Measurements from ENCODE around the gene TRIM39. TPM values are rescaled to one million over a fixed set of nuclear protein-coding genes. Genes with fewer than 3 reads are reported as not detected.
A peak's percentile ranks its signal among the peaks of the same experiment; 100 is the strongest.
"Not testable (repeated sequence)": the region's sequence is repeated elsewhere in the genome, so short reads cannot be mapped to it uniquely, and the experiment has no call there.

Gene TRIM39
- 21.6 and 22.0 TPM in 2 replicates for total RNA-seq

GRCh38 chr6:30326526-30327231 lies at the start of gene TRIM39:
TSS of gene TRIM39 (plus strand) at chr6:30326927. CDS start at chr6:30329318, 2,391 bp downstream.
- no peak for TF ChIP-seq CTCF (IDR thresholded peaks at IDR 0.05)
- Mint-ChIP-seq H3K36me3 (ENCODE audit: low read depth) (peaks cover 54% of the 10 kb centered on the region), H3K9me3 (no peaks in the 10 kb centered on the region), H3K4me1 (peaks cover 57% of the 10 kb centered on the region), H3K4me3 (peak within 1 kb of the TSS; percentile 96), H3K27me3 (no peaks in the 10 kb centered on the region), H3K27ac (peak within 1 kb of the TSS; percentile 99)
- ChIA-PET CTCF (interaction anchor here (0.8 to 1.4 kb wide), 4 partner anchors 19 to 196 kb away, joined by 3 to 6 read pairs (median 4); no protein-coding TSS in a partner anchor), POLR2A (interaction anchor here (0.5 to 3.0 kb wide), 21 partner anchors 9 to 677 kb away, joined by 3 to 27 read pairs (median 4); partner anchors contain the start of genes MDC1, PPP1R11, RPP21 and TRIM26)
- intact Hi-C loops (cut with micrococcal nuclease), result loop anchor here (1.0 to 5.0 kb wide), 5 partner anchors 19 to 1429 kb away; partner anchors contain the start of genes PPP1R11 and RPP21
- peak; percentile 90 for DNase-seq
- ATAC-seq (ENCODE audit: low read depth), result peak; percentile 68

- peaks cover 51% of the 10 kb centered on the region for H3K9me3 Mint-ChIP-seq
- H3K27ac Mint-ChIP-seq; POLR2A ChIA-PET; H3K4me3 Mint-ChIP-seq; ATAC-seq (ENCODE audit: low read depth); CTCF ChIA-PET; H3K4me1 Mint-ChIP-seq; H3K27me3 Mint-ChIP-seq; intact Hi-C loops (cut with micrococcal nuclease); DNase-seq: not testable (repeated sequence)
- H3K36me3 Mint-ChIP-seq (ENCODE audit: low read depth), result peaks cover 34% of the 10 kb centered on the region
These were observed 45.7 kb upstream of the TRIM39 start for GRCh38 chr6:30280988-30281387.

- intact Hi-C loops (cut with micrococcal nuclease), result no loop called here
- DNase-seq, result no peak
- no peak for ATAC-seq (ENCODE audit: low read depth)
- Mint-ChIP-seq H3K9me3 (peaks cover 60% of the 10 kb centered on the region), H3K4me1 (no peaks in the 10 kb centered on the region), H3K36me3 (ENCODE audit: low read depth) (peaks cover 41% of the 10 kb centered on the region), H3K4me3 (no peak overlapping the region), H3K27ac (no peak overlapping the region), H3K27me3 (no peaks in the 10 kb centered on the region)
- POLR2A ChIA-PET, result no interaction called here
- no peak for TF ChIP-seq CTCF (IDR thresholded peaks at IDR 0.05)
- CTCF ChIA-PET, result no interaction called here
These were observed 44.2 kb upstream of the TRIM39 start for GRCh38 chr6:30282522-30282921.

GRCh38 chr6:30283761-30284160 lies 43.0 kb upstream of the TRIM39 start:
- no peak overlapping the region for H3K4me3 Mint-ChIP-seq
- H3K27me3 Mint-ChIP-seq, result no peaks in the 10 kb centered on the region
- POLR2A ChIA-PET, result no interaction called here
- DNase-seq (no peak), ATAC-seq (ENCODE audit: low read depth) (no peak)
- no peaks in the 10 kb centered on the region for H3K4me1 Mint-ChIP-seq
- H3K36me3 Mint-ChIP-seq (ENCODE audit: low read depth), result peaks cover 53% of the 10 kb centered on the region
- no peak overlapping the region for H3K27ac Mint-ChIP-seq
- TF ChIP-seq CTCF (IDR thresholded peaks at IDR 0.05), result no peak
- CTCF ChIA-PET, result interaction anchor here (1.6 kb wide), 1 partner anchor 65 kb away, joined by 3 read pairs; no protein-coding TSS in a partner anchor
- peaks cover 64% of the 10 kb centered on the region for H3K9me3 Mint-ChIP-seq
- intact Hi-C loops (cut with micrococcal nuclease), result no loop called here

GRCh38 chr6:30287139-30287538 lies 39.6 kb upstream of the TRIM39 start:
- intact Hi-C loops (cut with micrococcal nuclease), result no loop called here
- Mint-ChIP-seq H3K4me1 (no peaks in the 10 kb centered on the region), H3K36me3 (ENCODE audit: low read depth) (peaks cover 66% of the 10 kb centered on the region), H3K27ac (no peak overlapping the region), H3K27me3 (no peaks in the 10 kb centered on the region), H3K9me3 (peaks cover 48% of the 10 kb centered on the region), H3K4me3 (no peak overlapping the region)
- no peak for DNase-seq
- no peak for TF ChIP-seq CTCF (IDR thresholded peaks at IDR 0.05)
- CTCF ChIA-PET, result no interaction called here
- POLR2A ChIA-PET, result interaction anchor here (0.6 to 1.0 kb wide), 3 partner anchors 9 to 149 kb away, joined by 3 to 5 read pairs (median 3); partner anchors contain the start of gene TRIM39
- ATAC-seq (ENCODE audit: low read depth), result no peak

Data from activated B cell treated with CpG ODN at 0.5 μM for 24 hours (primary cell).